NB4 (cell line): ENCODE measurements around the gene RCL1.

Source experiments
- CTCF ChIP-seq: IDR thresholded peaks from one replicate; pipeline ENCODE4 v1.5.1; 2012; ENCODE audit warnings: low read depth, low read length
- MAX ChIP-seq: IDR thresholded peaks from 2 replicates; pipeline ENCODE4 v1.6.1; 2011; ENCODE audit warnings: low read depth, low read length
- MYC ChIP-seq: IDR thresholded peaks from 2 replicates; pipeline ENCODE4 v1.6.1; 2011; ENCODE audit warnings: low read depth, low read length
- POLR2A ChIP-seq: IDR thresholded peaks from 2 replicates; pipeline ENCODE4 v1.6.1; 2011; ENCODE audit warnings: mild to moderate bottlenecking; ENCODE audit not compliant: insufficient read length; ENCODE audit errors: extremely low read depth

- TF ChIP-seq CTCF: no peak
- no peak for TF ChIP-seq MYC
- TF ChIP-seq POLR2A: no peak
- no peak for TF ChIP-seq MAX
These were observed 99.9 kb downstream of the RCL1 start for GRCh38 chr9:4892501-4893194.
